IMR-90 (cell line): Measurements from ENCODE around the gene GCNT2. TPM values are rescaled to one million over a fixed set of nuclear protein-coding genes. Genes with fewer than 3 reads are reported as not detected.

Experiments used
- ATAC-seq: fragments of 200-7000 bp; cut with Tn5 transposase; 2 replicates; pipeline ENCODE4 v1.9.1; 2020; ENCODE audit warnings: low read depth, mild to moderate bottlenecking, moderate library complexity
- BruUV-seq: library from RNA; stranded (reverse); fragments of 400-500 nt; replicated peaks from 2 replicates; lab custom pipeline; 2021; lab: Mats Ljungman, UMichigan
- CTCF ChIA-PET: fragments of 300-600 bp; formaldehyde crosslinking; extraction: SDS; loops from one replicate; lab custom pipeline; 2021; ENCODE audit warnings: antibody characterized with exemption; lab: Yijun Ruan, JAX
- POLR2A ChIA-PET: fragments of 300-600 bp; sonication (Branson Sonifier 250); formaldehyde crosslinking; loops from one replicate; lab custom pipeline; 2022; ENCODE audit warnings: antibody characterized with exemption; ENCODE audit not compliant: unreplicated experiment; lab: Charles Lee
- DNase-seq: peaks from one replicate; pipeline ENCODE4 v3.0.0; 2013
- H2AFZ ChIP-seq: replicated peaks from 2 replicates; pipeline ENCODE3; 2013; ENCODE audit warnings: low read length, mild to moderate bottlenecking; ENCODE audit not compliant: poor library complexity
- H2AK5ac ChIP-seq: 2 replicates; pipeline ENCODE4 v1.6.1; 2013; ENCODE audit warnings: low read depth, low read length, inconsistent platforms
- H2AK9ac ChIP-seq: replicated peaks from 2 replicates; pipeline ENCODE3; 2013; ENCODE audit warnings: mild to moderate bottlenecking, low read depth, low read length, moderate library complexity; ENCODE audit not compliant: poor library complexity
- H2BK120ac ChIP-seq: 2 replicates; pipeline ENCODE4 v1.6.1; 2013; ENCODE audit warnings: low read depth, low read length, inconsistent platforms
- H2BK15ac ChIP-seq: 3 replicates; pipeline ENCODE4 v1.6.1; 2013; ENCODE audit warnings: low read depth, low read length, inconsistent platforms
- H2BK20ac ChIP-seq: 2 replicates; pipeline ENCODE4 v1.6.1; 2013; ENCODE audit warnings: low read depth, mild to moderate bottlenecking, inconsistent platforms, low read length, moderate library complexity
- H2BK5ac ChIP-seq: 2 replicates; pipeline ENCODE4 v1.6.1; 2013; ENCODE audit warnings: mild to moderate bottlenecking, low read depth, low read length, inconsistent platforms; ENCODE audit not compliant: poor library complexity, severe bottlenecking
- H3K14ac ChIP-seq: replicated peaks from 2 replicates; pipeline ENCODE4 v1.6.1; 2013; ENCODE audit warnings: low read depth, low read length, inconsistent platforms
- H3K18ac ChIP-seq: 2 replicates; pipeline ENCODE4 v1.6.1; 2013; ENCODE audit warnings: low read depth, low read length, control low read depth
- H3K23ac ChIP-seq: 2 replicates; pipeline ENCODE4 v1.6.1; 2013; ENCODE audit warnings: low read depth, low read length, inconsistent platforms
- H3K27ac ChIP-seq: 2 replicates; pipeline ENCODE4 v1.5.1; 2013; ENCODE audit warnings: mild to moderate bottlenecking, control low read depth, low read length; ENCODE audit not compliant: insufficient read depth
- H3K27me3 ChIP-seq: 2 replicates; pipeline ENCODE4 v1.6.1; 2013; ENCODE audit warnings: low read length; ENCODE audit not compliant: control insufficient read depth, insufficient read depth
- H3K36me3 ChIP-seq: 2 replicates; pipeline ENCODE4 v1.6.1; 2013; ENCODE audit warnings: low read length, mixed read lengths; ENCODE audit not compliant: control insufficient read depth, insufficient read depth
- H3K4ac ChIP-seq: 2 replicates; pipeline ENCODE4 v1.6.1; 2013; ENCODE audit warnings: low read depth, low read length, inconsistent platforms
- H3K4me1 ChIP-seq: 2 replicates; pipeline ENCODE4 v1.6.1; 2013; ENCODE audit warnings: low read length, mixed read lengths; ENCODE audit not compliant: control insufficient read depth, insufficient read depth
- H3K4me2 ChIP-seq: 2 replicates; pipeline ENCODE4 v1.6.1; 2013; ENCODE audit warnings: low read depth, mild to moderate bottlenecking, control low read depth, low read length, moderate library complexity
- H3K4me3 ChIP-seq: 2 replicates; pipeline ENCODE4 v1.5.1; 2013; ENCODE audit warnings: low read depth, mild to moderate bottlenecking, control low read depth, low read length, moderate library complexity; ENCODE audit not compliant: insufficient read depth
- H3K56ac ChIP-seq: 2 replicates; pipeline ENCODE4 v1.6.1; 2013; ENCODE audit warnings: low read length, inconsistent platforms; ENCODE audit not compliant: insufficient read depth; ENCODE audit errors: extremely low read depth
- H3K79me1 ChIP-seq, 2 experiments: 2 replicates each; pipeline ENCODE4 v1.6.1; 2013; ENCODE audit warnings: low read length in 2 of 2, inconsistent platforms in 1 of 2, low read depth in 1 of 2
- H3K9ac ChIP-seq: 2 replicates; pipeline ENCODE4 v1.6.1; 2013; ENCODE audit warnings: low read depth, low read length, control low read depth
- H3K9me1 ChIP-seq: 2 replicates; pipeline ENCODE4 v1.6.1; 2013; ENCODE audit warnings: low read length, inconsistent platforms; ENCODE audit not compliant: insufficient read depth
- H3K9me3 ChIP-seq: 2 replicates; pipeline ENCODE4 v1.6.1; 2013; ENCODE audit warnings: low read length; ENCODE audit not compliant: control insufficient read depth, insufficient read depth
- H4K20me1 ChIP-seq: 2 replicates; pipeline ENCODE4 v1.6.1; 2013; ENCODE audit warnings: low read length, inconsistent platforms; ENCODE audit not compliant: insufficient read depth
- H4K5ac ChIP-seq: 2 replicates; pipeline ENCODE4 v1.6.1; 2013; ENCODE audit warnings: mild to moderate bottlenecking, low read depth, low read length, control low read depth
- H4K8ac ChIP-seq, 2 experiments: 2 replicates each; pipeline ENCODE4 v1.6.1; 2013; ENCODE audit warnings: low read depth in 2 of 2, low read length in 2 of 2, control low read depth in 1 of 2, inconsistent platforms in 1 of 2
- H4K91ac ChIP-seq: 2 replicates; pipeline ENCODE4 v1.6.1; 2013; ENCODE audit warnings: low read depth, low read length, inconsistent platforms; ENCODE audit not compliant: insufficient read depth
- BHLHE40 ChIP-seq: fragments of 150-350 bp; IDR thresholded peaks from 2 replicates; pipeline ENCODE4 v1.6.1; 2016; ENCODE audit warnings: mild to moderate bottlenecking, low read depth, low read length
- CHD1 ChIP-seq: IDR thresholded peaks from 2 replicates; pipeline ENCODE4 v1.6.1; 2012; ENCODE audit warnings: low read depth, low read length, improper control_type of control experiment
- MXI1 ChIP-seq: IDR thresholded peaks from 2 replicates; pipeline ENCODE4 v1.6.1; 2012; ENCODE audit warnings: low read depth, mild to moderate bottlenecking, low read length, moderate library complexity, borderline replicate concordance
- RAD21 ChIP-seq: IDR thresholded peaks from 2 replicates; pipeline ENCODE4 v1.6.1; 2012; ENCODE audit warnings: low read length, improper control_type of control experiment
- RCOR1 ChIP-seq: IDR thresholded peaks from 2 replicates; pipeline ENCODE4 v1.6.1; 2012; ENCODE audit warnings: mild to moderate bottlenecking, low read length, improper control_type of control experiment; ENCODE audit not compliant: insufficient replicate concordance
- USF2 ChIP-seq: fragments of 150-350 bp; IDR thresholded peaks from 2 replicates; pipeline ENCODE4 v1.6.1; 2017; ENCODE audit warnings: mild to moderate bottlenecking, antibody characterized with exemption, low read length, low read depth
- WGBS, 2 experiments: methylation state at CpG; one replicate each; pipeline versions ENCODE4 v1.1.5 to v1.1.7; 2013; ENCODE audit warnings: missing lambda C conversion rate in 2 of 2; ENCODE audit not compliant: insufficient read length in 1 of 2; ENCODE audit errors: extremely low coverage in 2 of 2; 5-methylcytosine and 5-hydroxymethylcytosine counted together
- dilution Hi-C: fragments of 300-500 bp; cut with HindIII; formaldehyde crosslinking; loops from one replicate; pipeline ENCODE4 v1.14.3; 2018; ENCODE audit warnings: low sequenced_read_pairs; ENCODE audit not compliant: unreplicated experiment
- in situ Hi-C: fragments of 300-500 bp; cut with MboI; formaldehyde crosslinking; loops from 3 replicates; pipeline ENCODE4 v1.14.3; 2019; ENCODE audit warnings: low sequenced_read_pairs, inconsistent platforms, mixed read lengths
- intact Hi-C: fragments of 100-400 bp; cut with micrococcal nuclease; formaldehyde crosslinking; loops from 2 replicates; pipeline ENCODE4 v1.10.0; 2022
- polyA plus RNA-seq, 3 experiments: library from polyadenylated mRNA; depleted of rRNA; stranded (reverse); fragments of >200 nt; gene quantifications; 2 replicates each; pipeline ENCODE4 v1.2.3, GENCODE V29; 2012; ENCODE audit warnings: low replicate concordance in 1 of 3
- total RNA-seq: library from RNA; depleted of rRNA; stranded (reverse); fragments of >200 nt; gene quantifications from 2 replicates; pipeline ENCODE4 v1.2.3, GENCODE V29; 2012
- TF ChIP-seq, protein P1 (sequence below): fragments of 150-350 bp; IDR thresholded peaks from 2 replicates; pipeline ENCODE4 v1.6.1; 2016; ENCODE audit warnings: low read depth, mild to moderate bottlenecking, low read length, moderate library complexity, borderline replicate concordance
- TF ChIP-seq, protein P2 (sequence below): conservative IDR thresholded peaks from 2 replicates; pipeline ENCODE4 v1.5.1; 2012; ENCODE audit warnings: mild to moderate bottlenecking, low read depth, low read length, improper control_type of control experiment

GCNT2 gene
- total and polyA plus RNA-seq, 2 of the 4 experiments (the other 2 are of a cell fraction) = 0.34 to 0.90 TPM

GRCh38 chr6:10579803-10580202 is 58.7 kb downstream of the GCNT2 start:
- no peak overlapping the region for H4K91ac ChIP-seq
- no peak overlapping the region for H2BK20ac ChIP-seq
- intact Hi-C loops (no loop called here), in situ Hi-C loops (no loop called here), dilution Hi-C loops (no loop called here)
- no peaks in the 10 kb centered on the region; the same call in 1 of the 2 replicates for H3K27me3 ChIP-seq
- TF ChIP-seq, protein P1, sequence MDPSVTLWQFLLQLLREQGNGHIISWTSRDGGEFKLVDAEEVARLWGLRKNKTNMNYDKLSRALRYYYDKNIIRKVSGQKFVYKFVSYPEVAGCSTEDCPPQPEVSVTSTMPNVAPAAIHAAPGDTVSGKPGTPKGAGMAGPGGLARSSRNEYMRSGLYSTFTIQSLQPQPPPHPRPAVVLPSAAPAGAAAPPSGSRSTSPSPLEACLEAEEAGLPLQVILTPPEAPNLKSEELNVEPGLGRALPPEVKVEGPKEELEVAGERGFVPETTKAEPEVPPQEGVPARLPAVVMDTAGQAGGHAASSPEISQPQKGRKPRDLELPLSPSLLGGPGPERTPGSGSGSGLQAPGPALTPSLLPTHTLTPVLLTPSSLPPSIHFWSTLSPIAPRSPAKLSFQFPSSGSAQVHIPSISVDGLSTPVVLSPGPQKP = no peak
- TF ChIP-seq MXI1 (no peak), CHD1 (no peak), RAD21 (no peak), BHLHE40 (no peak), USF2 (no peak), RCOR1 (no peak)
- TF ChIP-seq, protein P2, sequence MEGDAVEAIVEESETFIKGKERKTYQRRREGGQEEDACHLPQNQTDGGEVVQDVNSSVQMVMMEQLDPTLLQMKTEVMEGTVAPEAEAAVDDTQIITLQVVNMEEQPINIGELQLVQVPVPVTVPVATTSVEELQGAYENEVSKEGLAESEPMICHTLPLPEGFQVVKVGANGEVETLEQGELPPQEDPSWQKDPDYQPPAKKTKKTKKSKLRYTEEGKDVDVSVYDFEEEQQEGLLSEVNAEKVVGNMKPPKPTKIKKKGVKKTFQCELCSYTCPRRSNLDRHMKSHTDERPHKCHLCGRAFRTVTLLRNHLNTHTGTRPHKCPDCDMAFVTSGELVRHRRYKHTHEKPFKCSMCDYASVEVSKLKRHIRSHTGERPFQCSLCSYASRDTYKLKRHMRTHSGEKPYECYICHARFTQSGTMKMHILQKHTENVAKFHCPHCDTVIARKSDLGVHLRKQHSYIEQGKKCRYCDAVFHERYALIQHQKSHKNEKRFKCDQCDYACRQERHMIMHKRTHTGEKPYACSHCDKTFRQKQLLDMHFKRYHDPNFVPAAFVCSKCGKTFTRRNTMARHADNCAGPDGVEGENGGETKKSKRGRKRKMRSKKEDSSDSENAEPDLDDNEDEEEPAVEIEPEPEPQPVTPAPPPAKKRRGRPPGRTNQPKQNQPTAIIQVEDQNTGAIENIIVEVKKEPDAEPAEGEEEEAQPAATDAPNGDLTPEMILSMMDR = no peak
- H3K9ac ChIP-seq = no peak overlapping the region
- H3K4me3 ChIP-seq = no peak overlapping the region
- no peaks in the 10 kb centered on the region for H3K36me3 ChIP-seq
- no peak overlapping the region for H3K4me2 ChIP-seq
- no peak overlapping the region for H2BK15ac ChIP-seq
- no CpG with 5 or more reads among the region's 4 CpGs for WGBS, 2 experiments
- H3K9me3 ChIP-seq = no peaks in the 10 kb centered on the region
- no peak overlapping the region for H2AK5ac ChIP-seq
- H4K8ac ChIP-seq = no peak overlapping the region
- no peak overlapping the region for H3K18ac ChIP-seq
- H3K79me1 ChIP-seq = no peaks in the 10 kb centered on the region
- H2BK5ac ChIP-seq = no peak overlapping the region
- no peak overlapping the region for H3K27ac ChIP-seq
- H3K4me1 ChIP-seq = no peaks in the 10 kb centered on the region
- no peaks in the 10 kb centered on the region for H3K9me1 ChIP-seq
- no peaks in the 10 kb centered on the region for H4K20me1 ChIP-seq
- ATAC-seq (no peak), DNase-seq (no peak)
- ChIA-PET CTCF (interaction anchor here (1.8 kb wide), 1 partner anchor 101 kb away, joined by 6 read pairs; no protein-coding TSS in a partner anchor), POLR2A (no interaction called here)
- no peak overlapping the region for H3K23ac ChIP-seq
- no TSS peak for BruUV-seq
- no peak overlapping the region for H3K56ac ChIP-seq
- H3K14ac ChIP-seq = no peak overlapping the region
- no peak overlapping the region for H2AK9ac ChIP-seq
- no peak overlapping the region for H2AFZ ChIP-seq
- H4K5ac ChIP-seq = no peak overlapping the region
- no peak overlapping the region for H3K4ac ChIP-seq
- no peak overlapping the region for H2BK120ac ChIP-seq
